RPMI7951 (cell line): ENCODE measurements around the gene KLK15. TPM values are rescaled to one million over a fixed set of nuclear protein-coding genes. Genes with fewer than 3 reads are reported as not detected.
"Not testable (repeated sequence)": the region's sequence is repeated elsewhere in the genome, so short reads cannot be mapped to it uniquely, and the experiment has no call there.

Source experiments
- DNase-seq: peaks from one replicate; pipeline ENCODE4 v3.0.0-alpha.2; 2012; ENCODE audit warnings: low read depth
- total RNA-seq: library from RNA; depleted of rRNA; stranded (reverse); fragments of >200 nt; shearing (Covaris generic); gene quantifications from 2 replicates; pipeline ENCODE4 v1.2.3, GENCODE V29; 2014

KLK15 gene
- total RNA-seq, 1 experiment from 2014 or later: not detected

GRCh38 chr19:50821248-50821612 lies 12.1 kb downstream of the KLK15 start:
- no peak for DNase-seq

- no peak for DNase-seq
Observed at GRCh38 chr19:50820549-50821247, 12.7 kb downstream of the KLK15 start.

- DNase-seq: no peak
Observed at GRCh38 chr19:50820086-50820485, 13.3 kb downstream of the KLK15 start.

- no peak for DNase-seq
Observed at GRCh38 chr19:50819636-50820035, 13.7 kb downstream of the KLK15 start.

- no peak for DNase-seq
Observed at GRCh38 chr19:50818859-50819472, 14.4 kb downstream of the KLK15 start.

GRCh38 chr19:50817941-50818858 lies 15.2 kb downstream of the KLK15 start:
- peak; percentile 45 for DNase-seq

- DNase-seq: no peak
Observed at GRCh38 chr19:50815439-50815838, 17.9 kb downstream of the KLK15 start.

- no peak for DNase-seq
Observed at GRCh38 chr19:50814883-50815282, 18.5 kb downstream of the KLK15 start.

GRCh38 chr19:50812474-50812873 lies 20.9 kb downstream of the KLK15 start:
- no peak for DNase-seq

- DNase-seq: not testable (repeated sequence)
Observed at GRCh38 chr19:50811622-50812238, 21.6 kb downstream of the KLK15 start.

GRCh38 chr19:50808856-50809255 lies 24.5 kb downstream of the KLK15 start:
- no peak for DNase-seq

GRCh38 chr19:50804420-50805272 lies 28.7 kb downstream of the KLK15 start:
- DNase-seq: peak; percentile 99

- DNase-seq: no peak
Observed at GRCh38 chr19:50803633-50804419, 29.5 kb downstream of the KLK15 start.

GRCh38 chr19:50801107-50801506 lies 32.3 kb downstream of the KLK15 start:
- DNase-seq: no peak

- no peak for DNase-seq
Observed at GRCh38 chr19:50799547-50799851, 33.9 kb downstream of the KLK15 start.

- no peak for DNase-seq
Observed at GRCh38 chr19:50798659-50799546, 34.5 kb downstream of the KLK15 start.

- no peak for DNase-seq
Observed at GRCh38 chr19:50797781-50798658, 35.4 kb downstream of the KLK15 start.

GRCh38 chr19:50797429-50797780 lies 36.0 kb downstream of the KLK15 start:
- no peak for DNase-seq
